Measurements from ENCODE around the gene HDGFL2. TPM values are rescaled to one million over a fixed set of nuclear protein-coding genes. Genes with fewer than 3 reads are reported as not detected.

HDGFL2 gene
- total RNA-seq, 1 experiment from 2014 or later: 108 TPM

DNA sequence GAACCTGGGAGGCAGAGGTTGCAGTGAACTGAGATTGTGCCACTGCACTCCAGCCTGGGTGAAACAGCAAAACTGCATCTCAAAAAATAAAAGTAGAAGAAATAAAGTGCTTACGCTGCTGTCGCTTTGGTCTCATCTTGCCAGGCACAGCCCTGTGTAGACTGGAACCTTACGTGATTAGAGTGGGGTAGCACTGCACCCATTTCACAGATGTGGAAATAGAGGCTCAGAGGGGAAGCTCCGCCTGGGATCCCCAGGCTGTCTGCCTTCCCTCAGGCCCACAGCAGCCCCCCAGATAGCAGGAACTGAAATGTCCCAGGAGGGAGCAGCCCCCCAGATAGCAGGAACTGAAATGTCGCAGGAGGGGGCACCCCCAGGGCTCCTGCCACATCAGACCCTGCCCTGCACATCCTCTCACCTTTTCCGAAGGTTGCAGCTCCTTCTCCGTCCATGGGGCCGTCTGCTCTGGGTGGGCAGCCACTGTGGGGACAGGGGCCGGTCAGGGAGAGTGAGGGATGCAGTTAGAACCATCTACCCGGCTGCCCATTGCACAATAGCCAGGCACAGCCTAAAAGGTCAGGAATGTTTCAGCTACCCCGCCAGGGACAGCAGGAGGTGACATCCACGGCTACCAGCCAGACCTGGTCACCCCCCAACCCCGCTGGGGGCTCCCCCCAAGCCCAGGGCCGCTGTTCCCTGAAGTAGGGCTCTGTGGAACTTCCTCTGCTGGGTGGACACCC is 44.3 kb downstream of the HDGFL2 start:
- no peak overlapping the region for H3T11ph ChIP-seq (ENCODE audit: low read length)
- no peak overlapping the region for H3K14ac ChIP-seq (ENCODE audit: insufficient read depth, low read length)
- H3K18ac ChIP-seq (ENCODE audit: insufficient read length, low read depth, low read length): no peak overlapping the region
- H2BK20ac ChIP-seq (ENCODE audit: low read depth, low read length, poor library complexity, severe bottlenecking): no peak overlapping the region
- H4K91ac ChIP-seq (ENCODE audit: insufficient read length, low read depth, low read length): no peak overlapping the region
- Mint-ChIP-seq H3K27ac (no peak overlapping the region; a peak in 1 of 7 replicates), H3K4me1 (peaks cover 3 to 7% of the 10 kb centered on the region in 2 experiments; a peak in 3 of 4 replicates), H3K36me3 (ENCODE audit: insufficient read depth in 1 of 3, low read depth in 3 of 3) (no peaks in the 10 kb centered on the region), H3K4me3 (no peak overlapping the region), H3K9me3 (0 out of 5 replicates have a peak, but pooled peaks cover 0 to 2% of the 10 kb centered on the region in 2 experiments), H3K27me3 (ENCODE audit: low read depth) (peaks cover 73% of the 10 kb centered on the region)
- no peaks in the 10 kb centered on the region for H3K9me3 ChIP-seq (ENCODE audit: control insufficient read depth, low read depth, low read length)
- H3K9ac ChIP-seq (ENCODE audit: extremely low read depth, insufficient read length, low read length): no peak overlapping the region
- H2BK12ac ChIP-seq (ENCODE audit: insufficient read length, low read depth, low read length): no peak overlapping the region
- no peak overlapping the region for H3K4ac ChIP-seq (ENCODE audit: low read depth, low read length)
- no peak overlapping the region for H2AFZ ChIP-seq (ENCODE audit: low read length)
- H2BK15ac ChIP-seq (ENCODE audit: low read depth, low read length): no peak overlapping the region
- H3K79me1 ChIP-seq (ENCODE audit: insufficient read depth, low read depth, low read length, poor library complexity, severe bottlenecking): no peaks in the 10 kb centered on the region
- no peaks in the 10 kb centered on the region for H3K79me2 ChIP-seq (ENCODE audit: insufficient read depth, low read length)
- H3K4me1 ChIP-seq (ENCODE audit: insufficient read depth, low read length): no peaks in the 10 kb centered on the region
- no CpG with 5 or more reads among the region's 14 CpGs for WGBS (ENCODE audit: extremely low coverage, insufficient read length, low lambda C conversion rate)
- peaks cover 3% of the 10 kb centered on the region; the same call in 1 of the 2 replicates for H3K27me3 ChIP-seq (ENCODE audit: insufficient read depth, low read length)
- H3K27ac ChIP-seq (ENCODE audit: insufficient read length, low read depth, low read length): no peak overlapping the region
- no peaks in the 10 kb centered on the region for H3K23me2 ChIP-seq (ENCODE audit: insufficient read length, low read depth, low read length, poor library complexity, severe bottlenecking)
- no peaks in the 10 kb centered on the region for H4K20me1 ChIP-seq (ENCODE audit: control insufficient read depth, insufficient read depth, insufficient read length)
- no peak overlapping the region for H2BK120ac ChIP-seq (ENCODE audit: low read depth, low read length, poor library complexity, severe bottlenecking)
- DNase-seq: no peak
- H4K5ac ChIP-seq (ENCODE audit: insufficient read length, low read depth, low read length): no peak overlapping the region
- TF ChIP-seq, protein P1, sequence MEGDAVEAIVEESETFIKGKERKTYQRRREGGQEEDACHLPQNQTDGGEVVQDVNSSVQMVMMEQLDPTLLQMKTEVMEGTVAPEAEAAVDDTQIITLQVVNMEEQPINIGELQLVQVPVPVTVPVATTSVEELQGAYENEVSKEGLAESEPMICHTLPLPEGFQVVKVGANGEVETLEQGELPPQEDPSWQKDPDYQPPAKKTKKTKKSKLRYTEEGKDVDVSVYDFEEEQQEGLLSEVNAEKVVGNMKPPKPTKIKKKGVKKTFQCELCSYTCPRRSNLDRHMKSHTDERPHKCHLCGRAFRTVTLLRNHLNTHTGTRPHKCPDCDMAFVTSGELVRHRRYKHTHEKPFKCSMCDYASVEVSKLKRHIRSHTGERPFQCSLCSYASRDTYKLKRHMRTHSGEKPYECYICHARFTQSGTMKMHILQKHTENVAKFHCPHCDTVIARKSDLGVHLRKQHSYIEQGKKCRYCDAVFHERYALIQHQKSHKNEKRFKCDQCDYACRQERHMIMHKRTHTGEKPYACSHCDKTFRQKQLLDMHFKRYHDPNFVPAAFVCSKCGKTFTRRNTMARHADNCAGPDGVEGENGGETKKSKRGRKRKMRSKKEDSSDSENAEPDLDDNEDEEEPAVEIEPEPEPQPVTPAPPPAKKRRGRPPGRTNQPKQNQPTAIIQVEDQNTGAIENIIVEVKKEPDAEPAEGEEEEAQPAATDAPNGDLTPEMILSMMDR (conservative IDR thresholded peaks at IDR 0.05): no peak
- no peak overlapping the region for H4K8ac ChIP-seq (replicated peaks; ENCODE audit: insufficient read length, low read depth, low read length)
- no peak overlapping the region for H2BK5ac ChIP-seq (ENCODE audit: insufficient read length, low read length)
- no peak overlapping the region for H2AK5ac ChIP-seq (ENCODE audit: insufficient read length, low read length)
- no peak overlapping the region for H3K56ac ChIP-seq (ENCODE audit: insufficient read length, low read depth, low read length)
- H3K4me2 ChIP-seq (ENCODE audit: insufficient read depth, insufficient read length, low read length): no peak overlapping the region
- H3K23ac ChIP-seq (ENCODE audit: insufficient read length, low read depth, low read length): no peak overlapping the region

Data from H9 (cell line).